ENCODE results near the gene UGT2B10. TPM values are rescaled to one million over a fixed set of nuclear protein-coding genes. Genes with fewer than 3 reads are reported as not detected.

UGT2B10 gene
- total RNA-seq, 1 donor from 2014 or later: not detected

GRCh38 chr4:68865188-68865638, 49.4 kb downstream of the UGT2B10 start:
- ATAC-seq (ENCODE audit: poor library complexity) (no peak), DNase-seq (no peak)
- intact Hi-C loops (cut with DNase I): no loop called here

DNA sequence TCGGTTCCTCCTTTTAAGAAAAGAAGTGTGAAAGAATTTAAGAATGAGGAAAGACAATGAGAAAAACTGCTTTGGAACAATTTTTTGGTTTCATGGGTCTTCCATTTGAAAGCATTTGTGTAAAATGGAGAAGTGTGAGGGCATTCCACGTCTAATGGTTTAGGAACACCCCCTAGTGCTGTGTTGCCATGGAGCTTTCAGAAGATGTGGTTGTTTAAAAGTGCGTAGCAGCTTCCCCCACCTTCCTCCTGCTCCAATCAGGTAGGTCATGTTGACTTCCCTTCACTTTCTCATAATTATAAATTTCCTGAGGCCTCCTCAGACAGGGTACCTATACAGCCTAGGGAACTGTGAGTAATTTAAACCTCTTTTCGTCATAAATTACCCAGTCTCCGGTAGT, 50.0 kb downstream of the UGT2B10 start:
- intact Hi-C loops (cut with DNase I): no loop called here
- DNase-seq: no peak
- ATAC-seq (ENCODE audit: poor library complexity): no peak

GRCh38 chr4:68869274-68869773, 53.5 kb downstream of the UGT2B10 start:
- no peak for DNase-seq
- no peak for ATAC-seq (ENCODE audit: poor library complexity)
- intact Hi-C loops (cut with DNase I): no loop called here

GRCh38 chr4:68871809-68872642, 56.2 kb downstream of the UGT2B10 start:
- intact Hi-C loops (cut with DNase I): no loop called here
- ATAC-seq (ENCODE audit: poor library complexity): no peak
- DNase-seq: no peak

DNA sequence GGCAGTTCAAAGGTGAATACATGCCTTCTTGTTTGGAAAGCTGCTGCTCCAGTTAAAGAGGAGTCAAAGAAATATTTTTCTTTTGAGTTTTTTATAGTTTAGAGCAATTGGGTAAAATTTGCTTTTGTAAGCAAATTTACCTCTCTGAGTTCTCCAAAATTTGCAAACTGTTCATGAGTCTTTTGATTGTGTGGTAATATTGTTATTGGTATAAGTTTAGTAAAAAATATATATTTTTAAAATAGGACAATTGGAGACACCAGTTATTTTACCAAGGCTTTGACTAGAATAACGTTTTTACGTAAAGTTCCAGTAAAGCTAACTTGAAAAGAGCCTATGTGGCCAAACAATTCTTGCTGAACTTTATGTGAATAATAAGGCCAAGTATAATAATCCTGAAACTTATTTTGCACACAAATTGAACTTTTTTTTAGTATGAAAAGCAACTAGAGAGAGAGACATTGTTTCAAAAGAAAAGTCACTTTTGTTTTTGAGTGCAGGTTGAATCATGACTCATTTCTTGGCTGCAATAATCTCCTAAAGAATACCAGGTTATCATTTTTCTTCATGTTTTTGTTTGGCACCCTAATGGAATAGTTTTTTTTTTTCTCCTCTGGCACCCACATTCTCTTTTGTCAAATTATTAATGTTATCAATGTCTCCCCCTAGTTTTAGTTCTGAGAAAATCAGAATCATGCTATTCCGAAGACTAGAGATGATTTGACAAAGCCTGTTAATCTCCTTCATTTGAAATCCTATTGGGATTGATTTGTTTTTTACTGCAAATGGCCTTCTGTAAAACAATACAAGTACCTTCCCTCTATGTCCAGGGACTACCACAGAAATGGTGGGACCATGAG, 57.1 kb downstream of the UGT2B10 start:
- intact Hi-C loops (cut with DNase I): no loop called here
- DNase-seq (no peak), ATAC-seq (ENCODE audit: poor library complexity) (no peak)

GRCh38 chr4:68874507-68874906, 58.7 kb downstream of the UGT2B10 start:
- intact Hi-C loops (cut with DNase I): no loop called here
- DNase-seq (no peak), ATAC-seq (ENCODE audit: poor library complexity) (no peak)

- intact Hi-C loops (cut with DNase I): no loop called here
- ATAC-seq (ENCODE audit: poor library complexity): no peak
Measured at GRCh38 chr4:68877555-68877954, 61.8 kb downstream of the UGT2B10 start.

GRCh38 chr4:68878048-68878447, 62.3 kb downstream of the UGT2B10 start:
- ATAC-seq (ENCODE audit: poor library complexity) (no peak), DNase-seq (no peak)
- intact Hi-C loops (cut with DNase I): no loop called here

More at GRCh38 chr4:68877555-68877954, 61.8 kb downstream of the UGT2B10 start:
- DNase-seq: no peak

Other genes with a start within 250 kb of the UGT2B10 start
- not detected for gene UGT2B17, start 239.7 kb upstream of the UGT2B10 start, total RNA-seq
- not detected for gene UGT2B15, start 145.3 kb upstream of the UGT2B10 start, total RNA-seq
- not detected for gene UGT2A3, start 135.8 kb downstream of the UGT2B10 start, total RNA-seq

All from Right ventricle myocardium superior (tissue), 1 donor.